HG03025 (cell line): Measurements from ENCODE around the gene CCS.
"Not testable (repeated sequence)": the region's sequence is repeated elsewhere in the genome, so short reads cannot be mapped to it uniquely, and the experiment has no call there.

Experiments
- ATAC-seq: cut with Tn5 transposase; IDR thresholded peaks from one replicate; pipeline ENCODE4 v1.9.1; 2021; ENCODE audit warnings: mild to moderate bottlenecking, moderate library complexity; ENCODE audit not compliant: unreplicated experiment, low FRiP score

The CCS gene

DNA sequence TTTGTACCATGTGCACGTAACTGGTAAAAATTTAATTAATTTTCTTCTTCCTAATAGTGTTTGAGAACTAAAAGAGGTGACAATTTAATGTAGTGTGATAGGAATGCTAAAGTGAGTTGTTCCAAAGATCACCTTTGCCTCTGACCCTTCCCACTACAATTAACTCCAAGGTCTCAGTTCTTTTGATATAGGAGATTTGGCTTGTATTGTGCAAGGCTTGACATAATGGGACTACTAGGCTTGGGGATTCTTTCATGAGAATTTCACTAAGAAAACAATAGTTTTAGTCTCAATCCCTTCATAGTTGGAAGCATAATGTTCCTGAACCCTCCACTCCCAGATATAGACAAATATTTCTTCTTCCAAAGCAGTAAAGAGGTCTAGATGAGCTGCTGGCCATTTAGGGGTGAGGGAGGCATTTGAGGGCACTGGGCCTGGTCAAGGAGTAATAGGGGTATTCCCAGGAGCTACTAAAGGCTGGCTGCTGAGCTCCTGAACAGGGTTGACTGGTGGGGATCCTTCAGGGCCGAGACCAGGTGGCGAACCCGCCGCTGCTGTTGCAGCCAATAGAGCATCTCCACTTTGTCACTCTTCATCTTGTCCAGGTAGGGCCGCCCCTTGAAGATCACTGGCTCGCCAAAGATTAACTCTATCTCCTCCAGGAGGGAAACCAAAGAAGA, 2.8 kb upstream of the CCS start:
- no peak for ATAC-seq

- no peak for ATAC-seq
Measured at GRCh38 chr11:66591175-66591574, 1.8 kb upstream of the CCS start.

GRCh38 chr11:66593303-66593635, 284 bp downstream of the CCS start:
- ATAC-seq = peak; percentile 12

- ATAC-seq = no peak
Measured at GRCh38 chr11:66593650-66594049, 665 bp downstream of the CCS start.

DNA sequence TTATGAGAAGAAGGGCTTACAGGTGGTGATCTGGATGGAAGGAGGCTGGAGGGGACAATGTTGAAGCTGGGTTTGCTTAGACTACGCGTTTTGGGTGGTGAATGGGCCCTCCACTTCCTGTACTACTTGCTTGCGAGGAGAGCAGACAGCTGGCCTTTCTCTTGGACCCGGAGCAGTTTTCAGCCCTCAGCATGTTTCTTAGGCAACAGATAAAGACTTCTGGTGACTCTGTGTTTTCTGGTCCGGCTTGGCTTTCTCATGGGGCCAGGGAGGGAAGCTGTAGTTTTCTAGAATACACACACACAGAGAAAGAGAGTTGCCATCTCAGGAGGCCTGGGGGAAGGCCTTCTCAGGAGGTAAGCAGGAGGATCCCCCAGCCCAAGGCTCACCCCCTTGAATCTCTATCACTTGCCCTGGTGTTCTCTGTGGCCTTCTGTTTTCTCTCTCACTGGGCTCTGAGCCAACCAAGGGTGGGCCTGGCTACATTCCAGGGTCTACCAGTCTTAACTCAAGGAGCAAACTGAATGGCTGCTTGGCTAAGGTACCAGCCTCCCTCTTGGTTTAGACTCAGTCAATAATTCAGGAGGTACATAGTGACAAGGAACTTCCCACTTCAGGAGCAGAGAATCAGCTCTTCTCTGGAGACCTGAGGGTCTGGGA, 2.4 kb downstream of the CCS start:
- ATAC-seq = no peak

DNA sequence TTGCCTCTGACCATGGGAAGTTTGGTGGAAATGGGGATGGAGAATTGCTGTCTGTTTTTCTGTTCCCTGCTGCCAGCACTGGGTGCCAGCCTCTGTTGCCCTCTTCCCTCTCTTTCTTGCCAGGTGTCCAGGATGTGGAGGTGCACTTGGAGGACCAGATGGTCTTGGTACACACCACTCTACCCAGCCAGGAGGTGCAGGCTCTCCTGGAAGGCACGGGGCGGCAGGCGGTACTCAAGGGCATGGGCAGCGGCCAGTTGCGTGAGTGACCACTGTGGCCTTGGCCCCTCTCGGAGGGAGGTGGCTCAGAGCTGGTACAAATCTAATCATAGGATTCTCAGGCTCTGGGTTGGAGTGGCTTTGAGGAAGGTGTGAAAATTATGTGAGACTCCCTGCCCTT, 6.0 kb downstream of the CCS start:
- ATAC-seq = no peak

- ATAC-seq = no peak
Measured at GRCh38 chr11:66600219-66600618, 7.2 kb downstream of the CCS start.

GRCh38 chr11:66600631-66601233, 7.7 kb downstream of the CCS start:
- ATAC-seq = no peak

GRCh38 chr11:66603072-66603471, 10.1 kb downstream of the CCS start:
- ATAC-seq = no peak

DNA sequence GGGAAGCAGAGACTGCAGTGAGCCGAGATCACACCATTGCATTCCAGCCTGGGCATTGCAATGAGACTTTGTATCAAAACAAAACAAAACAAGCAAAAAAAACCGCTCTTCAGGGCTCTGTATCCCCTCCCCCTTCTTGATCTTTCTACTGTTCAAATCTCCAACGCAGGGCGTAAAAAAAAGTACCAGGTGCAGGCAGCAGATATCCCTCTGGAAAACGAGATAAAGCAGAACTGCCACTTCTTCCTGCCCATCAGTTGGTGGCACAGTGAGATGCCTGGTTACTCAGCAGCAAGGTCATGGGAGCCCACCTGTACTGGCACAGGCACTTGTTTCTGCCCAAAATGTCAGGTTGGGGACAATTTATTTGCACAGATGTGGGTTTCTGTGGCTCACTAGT, 11.2 kb downstream of the CCS start:
- no peak for ATAC-seq

DNA sequence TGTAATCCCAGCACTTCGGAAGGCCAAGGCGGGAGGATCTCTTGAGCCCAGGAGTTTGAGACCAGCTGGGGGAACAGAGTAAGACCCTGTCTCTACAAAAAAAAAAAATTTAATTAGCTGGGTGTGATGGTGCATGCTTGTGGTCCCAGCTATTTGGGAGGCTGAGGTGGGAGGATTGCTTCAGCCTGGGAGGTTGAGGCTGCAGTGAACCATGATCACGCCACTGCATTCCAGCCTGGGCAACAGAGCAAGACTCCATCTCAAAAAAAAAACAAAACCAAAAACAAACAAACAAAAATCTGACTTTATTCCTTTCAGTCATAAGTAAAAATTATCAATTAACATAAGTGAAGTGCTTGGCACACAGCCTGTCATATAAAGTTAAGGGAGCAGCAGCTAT, 13.6 kb downstream of the CCS start:
- not testable (repeated sequence) for ATAC-seq

- ATAC-seq = no peak
Measured at GRCh38 chr11:66607126-66607834, 14.3 kb downstream of the CCS start.

- ATAC-seq = no peak
Measured at GRCh38 chr11:66609721-66610617, 17.0 kb downstream of the CCS start.

GRCh38 chr11:66612458-66612857, 19.5 kb downstream of the CCS start:
- ATAC-seq = no peak

- ATAC-seq = no peak
Measured at GRCh38 chr11:66614073-66614472, 21.1 kb downstream of the CCS start.

DNA sequence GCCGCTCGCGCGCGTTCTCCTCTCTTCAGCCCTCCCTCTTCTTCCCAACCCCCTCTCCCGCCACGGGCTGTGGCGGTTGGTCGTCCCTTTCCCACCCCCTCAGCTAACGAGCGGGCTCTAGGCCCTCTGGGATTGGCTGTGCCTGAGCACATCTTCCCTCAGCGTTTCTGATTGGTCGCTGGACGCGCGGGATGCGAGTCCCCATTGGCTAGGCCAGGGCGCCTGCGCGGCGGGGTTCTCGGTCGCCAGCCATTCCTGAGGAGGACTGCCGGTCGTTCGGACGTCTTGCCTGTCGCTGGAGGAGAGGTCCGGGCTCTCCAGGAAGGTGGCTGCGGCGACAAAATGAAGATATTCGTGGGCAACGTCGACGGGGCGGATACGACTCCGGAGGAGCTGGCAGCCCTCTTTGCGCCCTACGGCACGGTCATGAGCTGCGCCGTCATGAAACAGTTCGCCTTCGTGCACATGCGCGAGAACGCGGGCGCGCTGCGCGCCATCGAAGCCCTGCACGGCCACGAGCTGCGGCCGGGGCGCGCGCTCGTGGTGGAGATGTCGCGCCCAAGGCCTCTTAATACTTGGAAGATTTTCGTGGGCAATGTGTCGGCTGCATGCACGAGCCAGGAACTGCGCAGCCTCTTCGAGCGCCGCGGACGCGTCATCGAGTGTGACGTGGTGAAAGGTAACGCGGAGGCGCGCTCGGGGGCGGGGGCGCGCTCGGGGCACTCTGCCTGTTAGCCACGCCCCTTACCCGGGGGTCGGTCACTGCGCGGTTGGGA, 23.6 kb downstream of the CCS start, which contains the start of gene RBM14:
RBM14 (plus strand) TSS at position 252 of the 776 bp plus-strand sequence; CDS start at position 343, 91 bp downstream.
- peak; percentile 90 for ATAC-seq

- ATAC-seq = no peak
Measured at GRCh38 chr11:66617155-66617834, 24.3 kb downstream of the CCS start.

- ATAC-seq = no peak
Measured at GRCh38 chr11:66619080-66619554, 26.1 kb downstream of the CCS start.

DNA sequence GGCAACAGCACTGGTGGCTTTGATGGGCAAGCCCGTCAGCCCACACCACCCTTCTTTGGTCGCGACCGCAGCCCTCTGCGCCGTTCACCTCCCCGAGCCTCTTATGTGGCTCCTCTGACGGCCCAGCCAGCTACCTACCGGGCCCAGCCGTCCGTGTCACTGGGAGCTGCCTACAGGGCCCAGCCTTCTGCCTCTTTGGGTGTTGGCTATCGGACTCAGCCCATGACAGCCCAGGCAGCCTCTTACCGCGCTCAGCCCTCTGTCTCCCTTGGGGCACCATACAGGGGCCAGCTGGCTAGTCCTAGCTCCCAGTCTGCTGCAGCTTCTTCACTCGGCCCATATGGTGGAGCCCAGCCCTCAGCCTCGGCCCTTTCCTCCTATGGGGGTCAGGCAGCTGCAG, 31.5 kb downstream of the CCS start:
- no peak for ATAC-seq
